K562 (cell line): ENCODE results near the gene ZNF689. TPM values are rescaled to one million over a fixed set of nuclear protein-coding genes. Genes with fewer than 3 reads are reported as not detected.

Experiments used
- ARNT ChIP-seq, 2 experiments: fragments of 450-650 bp; IDR thresholded peaks; 2 replicates each; pipeline ENCODE4 v1.6.1; 2016; ENCODE audit warnings: mild to moderate bottlenecking in 1 of 2
- CTBP1 ChIP-seq: fragments of 450-650 bp; IDR thresholded peaks from 2 replicates; pipeline ENCODE4 v1.6.1; 2016; ENCODE audit warnings: borderline replicate concordance
- CTCF ChIP-seq, 3 experiments: IDR thresholded peaks in 2 of 3; conservative IDR thresholded peaks in 1 of 3; 2 replicates each; pipeline ENCODE4 v1.5.1; 2011 to 2012; ENCODE audit warnings: low read length in 3 of 3, mild to moderate bottlenecking in 3 of 3, control low read depth in 2 of 3, improper control_type of control experiment in 1 of 3, inconsistent platforms in 1 of 3, low read depth in 1 of 3, mixed read lengths in 1 of 3, moderate library complexity in 1 of 3; ENCODE audit not compliant: insufficient read depth in 2 of 3
- DDX20 ChIP-seq: fragments of 450-650 bp; IDR thresholded peaks from 2 replicates; pipeline ENCODE4 v1.6.1; 2016; ENCODE audit warnings: missing genetic modification characterization, low read depth, mild to moderate bottlenecking, missing compliant biosample characterization, moderate library complexity
- GTF2B ChIP-seq: IDR thresholded peaks from 2 replicates; pipeline ENCODE4 v1.6.1; 2011; ENCODE audit not compliant: insufficient read length; ENCODE audit errors: extremely low read depth
- HDAC1 ChIP-seq, 2 experiments: fragments of 450-650 bp; IDR thresholded peaks; 2 replicates each; pipeline ENCODE4 v1.6.1; 2016 to 2017; ENCODE audit warnings: inconsistent platforms in 1 of 2, mild to moderate bottlenecking in 1 of 2, moderate library complexity in 1 of 2
- HMGN3 ChIP-seq: IDR thresholded peaks from 2 replicates; pipeline ENCODE4 v1.6.1; 2011; ENCODE audit warnings: borderline replicate concordance, low read depth, mild to moderate bottlenecking, mixed read lengths, low read length; ENCODE audit not compliant: insufficient read length; ENCODE audit errors: extremely low read depth
- KDM2B ChIP-seq: fragments of 250-450 bp; sonication (Bioruptor Pico); IDR thresholded peaks from 2 replicates; pipeline ENCODE4 v1.8.0; 2021; ENCODE audit warnings: mild to moderate bottlenecking, moderate library complexity
- KLF16 ChIP-seq: IDR thresholded peaks from 2 replicates; pipeline ENCODE4 v1.6.1; 2016; ENCODE audit warnings: antibody characterized with exemption
- MEIS2 ChIP-seq: fragments of 450-650 bp; IDR thresholded peaks from 2 replicates; pipeline ENCODE4 v1.6.1; 2014; ENCODE audit warnings: mild to moderate bottlenecking; ENCODE audit not compliant: partially characterized antibody
- NFIX ChIP-seq: fragments of 250-450 bp; sonication (Bioruptor Pico); IDR thresholded peaks from 2 replicates; pipeline ENCODE4 v1.4.0; 2020; ENCODE audit warnings: low read depth, mild to moderate bottlenecking, moderate library complexity
- NKRF ChIP-seq: fragments of 450-650 bp; IDR thresholded peaks from 2 replicates; pipeline ENCODE4 v1.6.1; 2016; ENCODE audit warnings: borderline replicate concordance
- OTX1 ChIP-seq: fragments of 450-650 bp; formaldehyde crosslinking; IDR thresholded peaks from 2 replicates; pipeline ENCODE4 v1.4.0; 2022; ENCODE audit warnings: mild to moderate bottlenecking
- PURB ChIP-seq: sonication (generic); formaldehyde crosslinking; IDR thresholded peaks from 2 replicates; pipeline ENCODE4 v1.9.0; 2021; ENCODE audit warnings: low read depth, mild to moderate bottlenecking, missing genetic modification reagents
- SP2 ChIP-seq: IDR thresholded peaks from 2 replicates; pipeline ENCODE4 v1.6.1; 2011; ENCODE audit warnings: mild to moderate bottlenecking, low read depth, low read length, moderate library complexity; ENCODE audit not compliant: poor library complexity, severe bottlenecking; ENCODE audit errors: extremely low read depth
- ZBTB12 ChIP-seq: fragments of 250-450 bp; sonication (Bioruptor Pico); IDR thresholded peaks from 2 replicates; pipeline ENCODE4 v1.4.0; 2020
- ZBTB34 ChIP-seq: fragments of 250-450 bp; sonication (Bioruptor Pico); IDR thresholded peaks from 2 replicates; pipeline ENCODE4 v1.8.0; 2021; ENCODE audit warnings: mild to moderate bottlenecking, moderate library complexity
- ZBTB8A ChIP-seq: fragments of 450-650 bp; IDR thresholded peaks from 2 replicates; pipeline ENCODE4 v1.6.1; 2018; ENCODE audit warnings: mild to moderate bottlenecking, moderate library complexity; ENCODE audit not compliant: partially characterized antibody
- ZC3H4 ChIP-seq: sonication (generic); formaldehyde crosslinking; IDR thresholded peaks from 2 replicates; pipeline ENCODE4 v1.9.0; 2021; ENCODE audit warnings: missing genetic modification reagents, borderline replicate concordance
- ZNF124 ChIP-seq: sonication (generic); formaldehyde crosslinking; IDR thresholded peaks from 2 replicates; pipeline ENCODE4 v1.8.1; 2022; ENCODE audit warnings: missing genetic modification reagents
- ZNF3 ChIP-seq: fragments of 250-450 bp; sonication (Bioruptor Pico); IDR thresholded peaks from 2 replicates; pipeline ENCODE4 v1.5.0; 2021; ENCODE audit warnings: mild to moderate bottlenecking, moderate library complexity
- polyA plus RNA-seq, 8 experiments: library from polyadenylated mRNA; depleted of rRNA in 4 of 8; stranded (reverse) in 5 of 8; unstranded in 3 of 8; fragments of >200 nt; fragmentation: Nextera tagmentation in 2 of 8; fragmentation: Illumina TruSeq in 1 of 8; extraction: Ambion mirVana in 2 of 8; extraction: Trizol in 1 of 8; gene quantifications; 2 replicates each; pipeline versions ENCODE4 v1.2.1 to v1.2.3, GENCODE V29; 2011 to 2014; ENCODE audit warnings: inconsistent platforms in 1 of 8, missing spikeins in 1 of 8
- total RNA-seq, 7 experiments: library from RNA; depleted of rRNA in 6 of 7; stranded (reverse); fragments of >200 nt in 6 of 7; fragmentation: Illumina TruSeq in 2 of 7; extraction: Trizol in 2 of 7; gene quantifications; 2 replicates each; pipeline versions ENCODE4 v1.2.1 to v1.2.3, GENCODE V29; 2011 to 2021; ENCODE audit warnings: low replicate concordance in 1 of 7

ZNF689 gene
- total and polyA plus RNA-seq, 9 of the 15 experiments (the other 6 are each of a cell fraction or from before 2014, with no cell fraction given) = 5.4 to 15.4 (median 10.8) TPM

GRCh38 chr16:30651124-30652004 is 41.2 kb upstream of the ZNF689 start (continued):
- TF ChIP-seq NKRF (no peak), OTX1 (no peak), ZBTB34 (CRISPR knock-in tag) (no peak), ARNT (IDR thresholded peaks at IDR 0.05) (no peak), CTCF (IDR thresholded peaks at IDR 0.05 in 2 of 3, conservative IDR thresholded peaks at IDR 0.05 in 1 of 3; ENCODE audit: insufficient read depth in 2 of 3, low read depth in 1 of 3, low read length in 3 of 3) (peak; percentile 76 to 90 (median 76)), MEIS2 (no peak), GTF2B (no peak), ZNF3 (CRISPR knock-in tag) (no peak), ZNF124 (no peak), KLF16 (no peak), PURB (CRISPR knock-in tag) (no peak), DDX20 (tag) (no peak), KDM2B (CRISPR knock-in tag) (0 out of 2 replicates have a peak, but pooled peaks have one; percentile 78), ZBTB8A (no peak), HMGN3 (peak; percentile 56), NFIX (CRISPR knock-in tag) (no peak), ZBTB12 (CRISPR knock-in tag) (no peak), SP2 (no peak), HDAC1 (IDR thresholded peaks at IDR 0.05) (no peak), ZC3H4 (CRISPR knock-in tag) (no peak), CTBP1 (peak; percentile 78)
